HepG2 (cell line): ENCODE data around the gene IFITM5. TPM values are rescaled to one million over a fixed set of nuclear protein-coding genes. Genes with fewer than 3 reads are reported as not detected.
"Not testable (repeated sequence)": the region's sequence is repeated elsewhere in the genome, so short reads cannot be mapped to it uniquely, and the experiment has no call there.

Source experiments
- ATAC-seq: fragments of 200-7000 bp; cut with Tn5 transposase; 3 replicates; pipeline ENCODE4 v1.9.1; 2020; ENCODE audit warnings: mild to moderate bottlenecking, moderate library complexity
- BruUV-seq: library from RNA; stranded (reverse); fragments of 400-500 nt; replicated peaks from 2 replicates; lab custom pipeline; 2021; lab: Mats Ljungman, UMichigan
- CTCF ChIA-PET: fragments of 300-600 bp; formaldehyde crosslinking; extraction: SDS; loops from one replicate; lab custom pipeline; 2021; ENCODE audit warnings: low total read pairs, inconsistent platforms, low intra/inter-chr PET ratio; lab: Yijun Ruan, JAX
- POLR2A ChIA-PET: fragments of 350-600 bp; sonication (Branson Sonifier 250); formaldehyde crosslinking; loops from one replicate; lab custom pipeline; 2020; ENCODE audit warnings: antibody characterized with exemption, inconsistent platforms; lab: Yijun Ruan, JAX
- DNase-seq: peaks from one replicate; pipeline ENCODE4 v3.0.0-alpha.2; 2015; ENCODE audit warnings: low spot score
- FAIRE-seq: peaks from 3 replicates; lab custom pipeline; 2011; peaks lifted over from hg19 to GRCh38; lab: Jason Lieb, UNC
- H2AFZ ChIP-seq: one replicate; pipeline ENCODE4 v1.6.1; 2011; ENCODE audit warnings: low read length, inconsistent platforms
- H3K27ac ChIP-seq: fragments of 300-600 bp; 3 replicates; pipeline ENCODE4 v1.8.0; 2011; ENCODE audit warnings: mixed run types, mild to moderate bottlenecking, mixed read lengths, low read length, inconsistent platforms; ENCODE audit not compliant: insufficient read depth; ENCODE audit errors: extremely low read length
- H3K27me3 ChIP-seq, 2 experiments: fragments of 200-600 bp in 1 of 2; 2 replicates in 1 of 2; 3 replicates in 1 of 2; pipeline versions ENCODE4 v1.6.0 to v1.8.0; 2011; ENCODE audit warnings: low read length in 2 of 2, mild to moderate bottlenecking in 2 of 2, moderate library complexity in 2 of 2, inconsistent platforms in 1 of 2; ENCODE audit not compliant: insufficient read depth in 2 of 2, control insufficient read depth in 1 of 2
- H3K36me3 ChIP-seq, 2 experiments: fragments of 200-600 bp in 1 of 2; replicated peaks in 1 of 2; 2 replicates in 1 of 2; 3 replicates in 1 of 2; pipeline versions ENCODE4 v1.5.1 to v1.8.0; 2011; ENCODE audit warnings: low read length in 2 of 2, inconsistent platforms in 1 of 2; ENCODE audit not compliant: insufficient read depth in 2 of 2, control insufficient read depth in 1 of 2
- H3K4me1 ChIP-seq: 2 replicates; pipeline ENCODE4 v1.5.1; 2012; ENCODE audit warnings: low read length, inconsistent platforms; ENCODE audit not compliant: insufficient read depth
- H3K4me2 ChIP-seq: 2 replicates; pipeline ENCODE4 v1.6.0; 2011; ENCODE audit warnings: low read depth, low read length, inconsistent platforms
- H3K4me3 ChIP-seq, 3 experiments: fragments of 200-600 bp in 1 of 3; sonication (generic), shearing (Covaris generic) in 1 of 3; replicated peaks in 1 of 3; 2 replicates each; pipeline ENCODE4 v1.5.1; 2011 to 2016; ENCODE audit warnings: low read length in 3 of 3, inconsistent platforms in 2 of 3, low read depth in 2 of 3, mild to moderate bottlenecking in 2 of 3, control low read depth in 1 of 3, mixed read lengths in 1 of 3; ENCODE audit not compliant: insufficient read depth in 1 of 3
- H3K79me2 ChIP-seq: one replicate; pipeline ENCODE4 v1.6.1; 2011; ENCODE audit warnings: low read length, inconsistent platforms; ENCODE audit not compliant: insufficient read depth
- H3K9ac ChIP-seq: 2 replicates; pipeline ENCODE4 v1.6.0; 2011; ENCODE audit warnings: mild to moderate bottlenecking, low read depth, low read length, inconsistent platforms; ENCODE audit not compliant: insufficient read depth
- H3K9me3 ChIP-seq: 2 replicates; pipeline ENCODE4 v1.5.1; 2012; ENCODE audit warnings: mild to moderate bottlenecking, low read length
- H4K20me1 ChIP-seq: 2 replicates; pipeline ENCODE4 v1.6.0; 2011; ENCODE audit warnings: inconsistent platforms, mild to moderate bottlenecking, low read length, moderate library complexity; ENCODE audit not compliant: insufficient read depth
- DRAP1 ChIP-seq: IDR thresholded peaks from 2 replicates; pipeline ENCODE4 v1.6.1; 2016; ENCODE audit warnings: missing genetic modification reagents, missing compliant biosample characterization
- ELF1 ChIP-seq: sonication (generic); formaldehyde crosslinking; IDR thresholded peaks from 2 replicates; pipeline ENCODE4 v1.4.0; 2020; ENCODE audit warnings: missing genetic modification reagents
- ELF3 ChIP-seq: IDR thresholded peaks from 2 replicates; pipeline ENCODE4 v1.6.1; 2016; ENCODE audit warnings: missing genetic modification reagents, missing compliant biosample characterization
- ETV6 ChIP-seq: sonication (generic); formaldehyde crosslinking; conservative IDR thresholded peaks from 2 replicates; pipeline ENCODE4 v1.4.0; 2020; ENCODE audit warnings: missing genetic modification reagents
- FOXA1 ChIP-seq, 2 experiments: fragments of 450-650 bp in 1 of 2; sonication (generic) in 1 of 2; formaldehyde crosslinking in 1 of 2; IDR thresholded peaks; 2 replicates each; pipeline versions ENCODE4 v1.4.0 to v1.6.1; 2016 to 2020; ENCODE audit warnings: missing genetic modification reagents in 1 of 2
- FOXA3 ChIP-seq: IDR thresholded peaks from 2 replicates; pipeline ENCODE4 v1.6.1; 2016; ENCODE audit warnings: missing genetic modification reagents, missing compliant biosample characterization
- GABPA ChIP-seq, 2 experiments: IDR thresholded peaks; 2 replicates each; pipeline ENCODE4 v1.6.1; 2011 to 2016; ENCODE audit warnings: low read depth in 2 of 2, low read length in 1 of 2, missing biosample characterization in 1 of 2, missing genetic modification characterization in 1 of 2
- KAT8 ChIP-seq: IDR thresholded peaks from 2 replicates; pipeline ENCODE4 v1.6.1; 2016; ENCODE audit warnings: missing genetic modification reagents, missing compliant biosample characterization
- LCORL ChIP-seq, 2 experiments: fragments of 450-650 bp in 1 of 2; sonication (generic) in 1 of 2; formaldehyde crosslinking in 1 of 2; IDR thresholded peaks; 2 replicates each; pipeline versions ENCODE4 v1.5.0 to v1.6.1; 2017 to 2020; ENCODE audit warnings: antibody characterized with exemption in 1 of 2, missing genetic modification reagents in 1 of 2
- MED1 ChIP-seq: sonication (generic); formaldehyde crosslinking; IDR thresholded peaks from 2 replicates; pipeline ENCODE4 v1.4.0; 2020; ENCODE audit warnings: missing genetic modification reagents
- POLR2A ChIP-seq, 2 experiments: IDR thresholded peaks; 2 replicates each; pipeline ENCODE4 v1.6.1; 2011; ENCODE audit warnings: low read depth in 2 of 2, low read length in 2 of 2, mild to moderate bottlenecking in 1 of 2, moderate library complexity in 1 of 2; ENCODE audit not compliant: insufficient read depth in 1 of 2
- SIX4 ChIP-seq: sonication (generic); formaldehyde crosslinking; IDR thresholded peaks from 2 replicates; pipeline ENCODE4 v1.4.0; 2020; ENCODE audit warnings: missing genetic modification reagents
- TGIF2 ChIP-seq: IDR thresholded peaks from 2 replicates; pipeline ENCODE4 v1.6.1; 2016; ENCODE audit warnings: control low read depth, missing compliant biosample characterization
- THAP11 ChIP-seq: IDR thresholded peaks from 2 replicates; pipeline ENCODE4 v1.6.1; 2016; ENCODE audit warnings: missing biosample characterization, missing genetic modification reagents
- UBTF ChIP-seq: sonication (generic); formaldehyde crosslinking; IDR thresholded peaks from 2 replicates; pipeline ENCODE4 v1.4.0; 2020; ENCODE audit warnings: mild to moderate bottlenecking, missing genetic modification reagents
- ZNF687 ChIP-seq: sonication (generic); formaldehyde crosslinking; IDR thresholded peaks from 2 replicates; pipeline ENCODE4 v1.5.1; 2020; ENCODE audit warnings: mild to moderate bottlenecking, missing genetic modification reagents, moderate library complexity
- WGBS: methylation state at CpG from one replicate; pipeline ENCODE4 v1.1.6; 2017; ENCODE audit warnings: low lambda C conversion rate; 5-methylcytosine and 5-hydroxymethylcytosine counted together
- in situ Hi-C: cut with HindIII; loops from 2 replicates; pipeline ENCODE4 v1.10.0; 2017; ENCODE audit warnings: low pct_unique_long_range_greater_than_20kb; ENCODE audit not compliant: extremely low pct_ligation_motif_present
- intact Hi-C: fragments of 100-400 bp; cut with micrococcal nuclease; formaldehyde crosslinking; loops from one replicate; pipeline ENCODE4 v1.10.0; 2022; ENCODE audit not compliant: unreplicated experiment
- polyA plus RNA-seq, 8 experiments: library from polyadenylated mRNA; depleted of rRNA in 3 of 8; stranded (reverse) in 7 of 8; unstranded in 1 of 8; fragments of >200 nt; fragmentation: Illumina TruSeq in 4 of 8; extraction: Trizol in 4 of 8; gene quantifications; 2 replicates each; pipeline versions ENCODE4 v1.2.1 to v1.2.3, GENCODE V29; 2011 to 2016; ENCODE audit warnings: low read depth in 4 of 8, missing spikeins in 1 of 8, mixed read lengths in 1 of 8; ENCODE audit not compliant: insufficient read depth in 1 of 8
- total RNA-seq, 5 experiments: library from RNA; depleted of rRNA; stranded (reverse); fragments of >200 nt; fragmentation: Illumina TruSeq; extraction: Trizol; gene quantifications; 2 replicates each; pipeline ENCODE4 v1.2.3, GENCODE V29; 2016; ENCODE audit warnings: low read depth in 1 of 5

The IFITM5 gene
- total and polyA plus RNA-seq, 2 of the 13 experiments (the other 11 are each of a cell fraction or from before 2014, with no cell fraction given), result not detected

GRCh38 chr11:307766-308708 lies 8.7 kb upstream of the IFITM5 start, which contains the start of gene IFITM2:
Gene IFITM2 (plus strand): TSS chr11:307816. CDS start chr11:308193, 377 bp downstream.
- 0% methylated on average over 3 of the region's 28 CpGs for WGBS
- ATAC-seq, result peak; percentile 65
- H3K79me2 ChIP-seq; H3K27me3 ChIP-seq; H3K36me3 ChIP-seq; CTCF ChIA-PET; H3K9me3 ChIP-seq; H2AFZ ChIP-seq; H4K20me1 ChIP-seq; in situ Hi-C loops; TF ChIP-seq FOXA1, LCORL (IDR thresholded peaks at IDR 0.05): not testable (repeated sequence)
- H3K9ac ChIP-seq, result peak within 1 kb of the TSS; percentile 42
- peak within 1 kb of the TSS; percentile 48 to 69 (median 50); a peak in 5 of 6 replicates for H3K4me3 ChIP-seq
- H3K27ac ChIP-seq, result peak within 1 kb of the TSS; percentile 43
- intact Hi-C loops, result loop anchor here (5.0 kb wide), 1 partner anchor 49 kb away; no protein-coding TSS in a partner anchor
- peaks cover 61% of the 10 kb centered on the region for H3K4me1 ChIP-seq
- peak; percentile 83 for DNase-seq
- peak; percentile 36 for FAIRE-seq
- POLR2A ChIA-PET, result interaction anchor here (0.6 to 1.9 kb wide), 10 partner anchors 9 to 101 kb away, joined by 3 to 12 read pairs (median 6); partner anchors contain the start of genes BET1L, IFITM3 and RIC8A
- peak within 1 kb of the TSS; percentile 83 for H3K4me2 ChIP-seq
- BruUV-seq, result TSS peak; percentile 87
- TF ChIP-seq FOXA3 (peak; percentile 48), FOXA1 (CRISPR knock-in tag; IDR thresholded peaks at IDR 0.05) (peak; percentile 59; the same call in 1 of the 2 replicates), KAT8 (CRISPR knock-in tag) (peak; percentile 34; the same call in 1 of the 2 replicates), ZNF687 (CRISPR knock-in tag) (peak; percentile 70), LCORL (CRISPR knock-in tag; IDR thresholded peaks at IDR 0.05) (0 out of 2 replicates have a peak, but pooled peaks have one; percentile 31), UBTF (peak; percentile 43), GABPA (IDR thresholded peaks at IDR 0.05; ENCODE audit: low read depth, low read length) (peak; percentile 24; the same call in 1 of the 2 replicates), GABPA (CRISPR knock-in tag; IDR thresholded peaks at IDR 0.05; ENCODE audit: low read depth) (peak; percentile 70), POLR2A (IDR thresholded peaks at IDR 0.05; ENCODE audit: insufficient read depth in 1 of 2, low read depth in 2 of 2, low read length in 2 of 2) (peak in 1 of 2 experiments; percentile 52; a peak in 1 of 4 replicates), ELF1 (CRISPR knock-in tag) (0 out of 2 replicates have a peak, but pooled peaks have one; percentile 18), ELF3 (CRISPR knock-in tag) (peak; percentile 74), THAP11 (CRISPR knock-in tag) (peak; percentile 40; the same call in 1 of the 2 replicates), ETV6 (CRISPR knock-in tag) (peak; percentile 46; the same call in 1 of the 2 replicates), SIX4 (CRISPR knock-in tag) (peak; percentile 80), TGIF2 (CRISPR knock-in tag) (peak; percentile 57; the same call in 1 of the 2 replicates), DRAP1 (peak; percentile 47; the same call in 1 of the 2 replicates), MED1 (CRISPR knock-in tag) (peak; percentile 52; the same call in 1 of the 2 replicates)
